ENCODE results near the gene SP2. TPM values are rescaled to one million over a fixed set of nuclear protein-coding genes. Genes with fewer than 3 reads are reported as not detected.

Gene SP2
- total RNA-seq, 2 experiments from 2014 or later: 5.8 to 22.1 TPM

DNA sequence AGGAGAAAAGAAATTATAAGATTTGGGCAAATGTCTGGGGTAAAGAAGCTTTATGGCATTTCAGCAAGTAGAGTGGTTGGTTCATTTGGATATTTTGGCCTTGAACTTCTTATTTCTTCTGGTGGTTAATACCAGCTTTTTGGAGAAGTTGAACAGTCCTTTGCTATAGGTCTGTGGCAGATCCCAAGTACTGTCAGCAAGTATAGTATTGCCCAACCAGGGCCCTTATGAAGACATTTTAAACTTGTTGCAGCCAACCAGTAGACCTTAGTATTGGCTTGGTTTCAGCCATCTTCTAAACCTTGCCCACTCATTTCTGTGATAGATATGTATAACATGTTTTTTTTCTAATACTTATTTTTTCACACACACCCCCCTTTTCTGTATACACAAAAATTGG, 2.2 kb downstream of the SP2 start:
- TF ChIP-seq EZH2phosphoT487 (IDR thresholded peaks at IDR 0.05; ENCODE audit: borderline replicate concordance, low read depth, low read length) (no peak), CTCF (conservative IDR thresholded peaks at IDR 0.05; ENCODE audit: low read length) (no peak)
- Histone ChIP-seq H3K4me2 (ENCODE audit: low read length) (peak overlapping the region; percentile 97; the same call in 1 of the 2 replicates), H2AFZ (ENCODE audit: low read length) (no peak overlapping the region), H3K79me2 (ENCODE audit: insufficient read depth, low read depth, low read length) (peaks cover 32% of the 10 kb centered on the region), H4K20me1 (ENCODE audit: insufficient read depth, low read length) (no peaks in the 10 kb centered on the region), H3K36me3 (ENCODE audit: insufficient read depth, low read length) (peaks cover 27% of the 10 kb centered on the region; the same call in 1 of the 2 replicates), H3K9me2 (ENCODE audit: insufficient read depth, low read length) (no peaks in the 10 kb centered on the region), H3K27ac (ENCODE audit: low read depth, low read length, poor library complexity, severe bottlenecking) (no peak overlapping the region), H3K4me1 (ENCODE audit: insufficient read depth, low read length, poor library complexity, severe bottlenecking) (peaks cover 29% of the 10 kb centered on the region), H3K4me3 (ENCODE audit: low read depth, low read length, poor library complexity, severe bottlenecking) (no peak overlapping the region), H3K9me3 (ENCODE audit: low read length) (no peaks in the 10 kb centered on the region)
- no peak for DNase-seq (ENCODE audit: low spot score)
- intact Hi-C loops (cut with micrococcal nuclease; ENCODE audit: unreplicated experiment): loop anchor here (5.0 kb wide), 1 partner anchor 119 kb away; no protein-coding TSS in a partner anchor
- BruUV-seq (replicated peaks): no TSS peak
- ChIA-PET CTCF (ENCODE audit: unreplicated experiment) (no interaction called here), POLR2A (interaction anchor here (0.5 kb wide), 1 partner anchor 157 kb away, joined by 3 read pairs; no protein-coding TSS in a partner anchor)

- intact Hi-C loops (cut with micrococcal nuclease; ENCODE audit: unreplicated experiment): loop anchor here (5.0 kb wide), 1 partner anchor 118 kb away; no protein-coding TSS in a partner anchor
- Histone ChIP-seq H3K27ac (ENCODE audit: low read depth, low read length, poor library complexity, severe bottlenecking) (no peak overlapping the region), H3K4me2 (ENCODE audit: low read length) (no peak overlapping the region), H3K36me3 (ENCODE audit: insufficient read depth, low read length) (peaks cover 27% of the 10 kb centered on the region; the same call in 1 of the 2 replicates), H3K79me2 (ENCODE audit: insufficient read depth, low read depth, low read length) (peaks cover 30% of the 10 kb centered on the region), H3K4me1 (ENCODE audit: insufficient read depth, low read length, poor library complexity, severe bottlenecking) (peaks cover 15% of the 10 kb centered on the region), H4K20me1 (ENCODE audit: insufficient read depth, low read length) (no peaks in the 10 kb centered on the region), H3K9me3 (ENCODE audit: low read length) (no peaks in the 10 kb centered on the region), H3K9me2 (ENCODE audit: insufficient read depth, low read length) (no peaks in the 10 kb centered on the region), H3K4me3 (ENCODE audit: low read depth, low read length, poor library complexity, severe bottlenecking) (no peak overlapping the region), H2AFZ (ENCODE audit: low read length) (no peak overlapping the region)
- no peak for DNase-seq (ENCODE audit: low spot score)
- no TSS peak for BruUV-seq (replicated peaks)
- CTCF ChIA-PET (ENCODE audit: unreplicated experiment): no interaction called here
- no peak for TF ChIP-seq EZH2phosphoT487 (IDR thresholded peaks at IDR 0.05; ENCODE audit: borderline replicate concordance, low read depth, low read length)
- TF ChIP-seq CTCF (conservative IDR thresholded peaks at IDR 0.05; ENCODE audit: low read length): no peak
- POLR2A ChIA-PET: no interaction called here
Observed at GRCh38 chr17:47899643-47900042, 3.6 kb downstream of the SP2 start.

DNA sequence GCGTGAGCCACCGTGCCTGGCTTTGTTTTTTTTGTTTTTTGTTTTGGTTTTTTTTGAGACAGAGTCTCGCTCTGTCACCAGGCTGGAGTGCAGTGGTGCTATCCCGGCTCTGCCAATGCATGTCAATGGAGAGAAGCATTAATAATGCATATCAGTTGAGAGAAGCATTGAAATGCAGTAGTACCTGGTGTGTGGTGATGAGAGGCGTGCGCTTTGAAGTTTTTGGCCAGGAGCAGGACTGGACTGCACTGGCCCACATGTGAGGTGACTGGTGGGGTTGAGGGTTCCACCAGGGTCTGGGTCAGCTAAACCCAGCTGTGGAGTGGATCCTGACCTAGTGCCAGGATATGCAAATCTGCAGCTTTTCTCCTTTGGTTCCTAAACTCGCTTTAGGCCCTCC, 5.4 kb downstream of the SP2 start:
- ChIA-PET CTCF (ENCODE audit: unreplicated experiment) (no interaction called here), POLR2A (no interaction called here)
- H3K9me2 ChIP-seq (ENCODE audit: insufficient read depth, low read length): no peaks in the 10 kb centered on the region
- H4K20me1 ChIP-seq (ENCODE audit: insufficient read depth, low read length): no peaks in the 10 kb centered on the region
- H3K4me1 ChIP-seq (ENCODE audit: insufficient read depth, low read length, poor library complexity, severe bottlenecking): peaks cover 12% of the 10 kb centered on the region
- TF ChIP-seq CTCF (conservative IDR thresholded peaks at IDR 0.05; ENCODE audit: low read length) (no peak), EZH2phosphoT487 (IDR thresholded peaks at IDR 0.05; ENCODE audit: borderline replicate concordance, low read depth, low read length) (no peak)
- H3K36me3 ChIP-seq (ENCODE audit: insufficient read depth, low read length): peaks cover 35% of the 10 kb centered on the region; the same call in 1 of the 2 replicates
- intact Hi-C loops (cut with micrococcal nuclease; ENCODE audit: unreplicated experiment): no loop called here
- no peak overlapping the region for H3K27ac ChIP-seq (ENCODE audit: low read depth, low read length, poor library complexity, severe bottlenecking)
- H3K79me2 ChIP-seq (ENCODE audit: insufficient read depth, low read depth, low read length): peaks cover 23% of the 10 kb centered on the region
- H3K9me3 ChIP-seq (ENCODE audit: low read length): no peaks in the 10 kb centered on the region
- DNase-seq (ENCODE audit: low spot score): no peak
- no TSS peak for BruUV-seq (replicated peaks)
- H3K4me3 ChIP-seq (ENCODE audit: low read depth, low read length, poor library complexity, severe bottlenecking): no peak overlapping the region
- no peak overlapping the region for H2AFZ ChIP-seq (ENCODE audit: low read length)
- H3K4me2 ChIP-seq (ENCODE audit: low read length): no peak overlapping the region
